ENCODE measurements around the gene COL20A1. TPM values are rescaled to one million over a fixed set of nuclear protein-coding genes. Genes with fewer than 3 reads are reported as not detected.

COL20A1 gene
- total and polyA plus RNA-seq, 4 donors = 0.06 to 0.09 TPM; not detected in 2

DNA sequence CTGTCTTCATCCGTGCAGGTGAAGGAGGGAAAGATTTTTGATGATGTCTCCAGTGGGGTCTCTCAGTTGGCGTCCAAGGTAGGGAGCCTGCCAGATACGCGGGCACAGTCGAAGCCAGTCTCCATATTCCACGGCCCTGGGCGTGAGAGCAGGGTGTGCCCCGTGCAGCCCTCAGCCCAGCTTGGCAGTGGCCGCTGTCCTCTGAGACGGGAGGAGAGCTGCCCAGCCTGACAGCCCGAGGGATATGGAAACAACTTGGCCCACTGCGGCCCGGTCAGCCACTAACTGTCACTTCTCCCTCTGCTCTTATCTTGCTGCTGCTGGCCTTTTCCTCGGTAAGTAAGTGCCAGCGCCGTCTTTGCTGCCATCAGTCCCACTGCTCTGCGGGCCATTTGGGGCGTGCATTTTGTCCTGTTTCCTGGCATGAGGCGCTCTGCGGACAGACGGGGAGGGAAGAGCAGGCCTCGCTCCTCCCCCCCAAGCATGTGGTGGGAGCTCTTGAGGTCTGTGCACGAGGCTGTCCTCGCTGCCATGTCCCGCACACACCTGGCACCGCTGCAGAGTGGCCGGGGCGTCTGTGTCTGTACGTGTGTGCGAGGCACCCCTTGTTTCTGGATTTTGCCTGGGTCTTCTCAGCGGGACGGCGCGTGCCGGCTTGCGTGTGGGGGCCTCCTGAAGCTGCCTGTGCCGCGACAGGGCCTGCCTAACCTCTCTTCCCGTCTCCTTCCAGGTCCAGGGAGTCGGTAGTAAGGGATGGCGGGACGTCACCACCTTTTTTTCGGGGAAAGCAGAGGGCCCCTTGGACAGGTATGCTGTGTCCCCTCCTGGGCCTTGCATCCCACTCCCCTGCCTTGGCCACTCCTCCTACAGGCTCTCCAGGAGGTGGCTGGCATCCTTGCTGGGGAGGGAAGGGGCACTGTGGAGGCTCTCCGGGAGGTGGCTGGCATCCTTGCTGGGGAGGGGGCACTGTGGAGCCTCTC lies 7.1 kb upstream of the COL20A1 start:
- DNase-seq (no peak), ATAC-seq (ENCODE audit: insufficient read depth, low FRiP score) (no peak)
- Histone ChIP-seq H3K4me1 (ENCODE audit: control insufficient read depth in 5 of 5, insufficient read depth in 5 of 5, low read length in 5 of 5) (peaks cover 0 to 12% (median 0%) of the 10 kb centered on the region in 5 donors), H3K9ac (ENCODE audit: insufficient read depth in 1 of 2, low read length in 2 of 2) (no peak overlapping the region), H3K36me3 (ENCODE audit: control insufficient read depth in 4 of 4, insufficient read depth in 4 of 4, low read length in 4 of 4) (peaks cover 0 to 72% (median 16%) of the 10 kb centered on the region in 4 donors), H3K27ac (ENCODE audit: low read depth in 1 of 2, low read length in 1 of 2) (no peak overlapping the region), H3K27me3 (ENCODE audit: control insufficient read depth in 3 of 3, insufficient read depth in 3 of 3, low read length in 2 of 3) (no peaks in the 10 kb centered on the region), H3K4me3 (no peak overlapping the region), H3K9me3 (ENCODE audit: control insufficient read depth in 4 of 4, insufficient read depth in 3 of 4, low read length in 3 of 4) (no peaks in the 10 kb centered on the region)
- 96% methylated on average over 43 to 44 of the region's 44 CpGs for WGBS, 2 donors
- TF ChIP-seq, protein P1, sequence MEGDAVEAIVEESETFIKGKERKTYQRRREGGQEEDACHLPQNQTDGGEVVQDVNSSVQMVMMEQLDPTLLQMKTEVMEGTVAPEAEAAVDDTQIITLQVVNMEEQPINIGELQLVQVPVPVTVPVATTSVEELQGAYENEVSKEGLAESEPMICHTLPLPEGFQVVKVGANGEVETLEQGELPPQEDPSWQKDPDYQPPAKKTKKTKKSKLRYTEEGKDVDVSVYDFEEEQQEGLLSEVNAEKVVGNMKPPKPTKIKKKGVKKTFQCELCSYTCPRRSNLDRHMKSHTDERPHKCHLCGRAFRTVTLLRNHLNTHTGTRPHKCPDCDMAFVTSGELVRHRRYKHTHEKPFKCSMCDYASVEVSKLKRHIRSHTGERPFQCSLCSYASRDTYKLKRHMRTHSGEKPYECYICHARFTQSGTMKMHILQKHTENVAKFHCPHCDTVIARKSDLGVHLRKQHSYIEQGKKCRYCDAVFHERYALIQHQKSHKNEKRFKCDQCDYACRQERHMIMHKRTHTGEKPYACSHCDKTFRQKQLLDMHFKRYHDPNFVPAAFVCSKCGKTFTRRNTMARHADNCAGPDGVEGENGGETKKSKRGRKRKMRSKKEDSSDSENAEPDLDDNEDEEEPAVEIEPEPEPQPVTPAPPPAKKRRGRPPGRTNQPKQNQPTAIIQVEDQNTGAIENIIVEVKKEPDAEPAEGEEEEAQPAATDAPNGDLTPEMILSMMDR (IDR thresholded peaks at IDR 0.05; ENCODE audit: control extremely low read depth, extremely low read depth) = no peak

DNA sequence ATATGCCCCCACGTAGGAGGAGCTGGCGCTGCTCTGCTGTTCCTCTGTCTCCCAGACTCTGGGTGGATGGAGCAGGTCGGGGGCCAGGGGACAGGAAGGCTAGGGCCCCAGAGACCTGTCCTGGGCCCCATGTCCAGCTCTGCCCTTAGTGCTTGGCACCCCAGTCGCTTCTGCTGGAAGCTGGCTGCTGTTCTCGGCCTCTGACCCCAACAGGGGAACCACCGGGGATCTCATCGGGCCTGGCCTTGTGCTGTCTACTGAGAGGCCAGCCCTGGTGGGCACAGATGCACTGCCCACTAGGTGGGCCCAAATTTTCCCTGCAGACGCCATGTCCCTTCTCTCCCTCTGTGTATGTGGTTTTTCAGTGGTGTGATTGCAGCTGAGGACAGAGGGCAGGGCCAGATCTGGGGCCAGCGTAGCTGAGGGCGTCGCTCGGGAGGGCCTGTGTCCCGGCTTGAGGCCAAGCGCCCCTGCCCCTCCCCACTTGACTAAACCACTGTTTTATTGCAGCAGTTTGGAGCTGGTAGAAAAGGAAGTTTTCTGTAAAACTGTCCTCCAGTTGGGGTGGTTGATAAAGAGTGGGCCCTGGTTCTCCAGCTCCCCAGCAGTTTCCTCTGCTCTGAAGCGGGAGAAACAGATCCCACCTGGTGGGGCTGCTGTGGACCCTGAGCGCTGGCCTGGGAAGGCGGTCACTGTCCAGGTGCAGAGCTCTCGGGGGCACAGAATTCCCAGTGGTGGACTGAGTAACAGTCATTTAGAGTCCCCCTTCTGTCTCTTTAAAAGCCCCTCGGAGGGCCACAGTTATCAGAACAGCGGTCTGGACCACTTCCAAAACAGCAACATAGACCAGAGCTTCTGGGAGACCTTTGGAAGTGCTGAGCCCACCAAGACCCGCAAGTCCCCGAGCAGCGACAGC lies 5.9 kb upstream of the COL20A1 start:
- Histone ChIP-seq H3K4me1 (ENCODE audit: control insufficient read depth in 5 of 5, insufficient read depth in 5 of 5, low read length in 5 of 5) (peaks cover 0 to 13% (median 0%) of the 10 kb centered on the region in 5 donors), H3K27ac (ENCODE audit: low read depth in 1 of 2, low read length in 1 of 2) (no peak overlapping the region), H3K36me3 (ENCODE audit: control insufficient read depth in 4 of 4, insufficient read depth in 4 of 4, low read length in 4 of 4) (peaks cover 0 to 62% (median 14%) of the 10 kb centered on the region in 4 donors), H3K4me3 (no peak overlapping the region), H3K27me3 (ENCODE audit: control insufficient read depth in 3 of 3, insufficient read depth in 3 of 3, low read length in 2 of 3) (no peaks in the 10 kb centered on the region), H3K9ac (ENCODE audit: insufficient read depth in 1 of 2, low read length in 2 of 2) (no peak overlapping the region), H3K9me3 (ENCODE audit: control insufficient read depth in 4 of 4, insufficient read depth in 3 of 4, low read length in 3 of 4) (no peaks in the 10 kb centered on the region)
- TF ChIP-seq, protein P1 (IDR thresholded peaks at IDR 0.05; ENCODE audit: control extremely low read depth, extremely low read depth) = no peak
- WGBS, 2 donors = 87 to 90% methylated on average over 22 to 23 of the region's 23 CpGs
- DNase-seq (peak in 1 of 3 donors; percentile 43), ATAC-seq (ENCODE audit: insufficient read depth, low FRiP score) (no peak)

DNA sequence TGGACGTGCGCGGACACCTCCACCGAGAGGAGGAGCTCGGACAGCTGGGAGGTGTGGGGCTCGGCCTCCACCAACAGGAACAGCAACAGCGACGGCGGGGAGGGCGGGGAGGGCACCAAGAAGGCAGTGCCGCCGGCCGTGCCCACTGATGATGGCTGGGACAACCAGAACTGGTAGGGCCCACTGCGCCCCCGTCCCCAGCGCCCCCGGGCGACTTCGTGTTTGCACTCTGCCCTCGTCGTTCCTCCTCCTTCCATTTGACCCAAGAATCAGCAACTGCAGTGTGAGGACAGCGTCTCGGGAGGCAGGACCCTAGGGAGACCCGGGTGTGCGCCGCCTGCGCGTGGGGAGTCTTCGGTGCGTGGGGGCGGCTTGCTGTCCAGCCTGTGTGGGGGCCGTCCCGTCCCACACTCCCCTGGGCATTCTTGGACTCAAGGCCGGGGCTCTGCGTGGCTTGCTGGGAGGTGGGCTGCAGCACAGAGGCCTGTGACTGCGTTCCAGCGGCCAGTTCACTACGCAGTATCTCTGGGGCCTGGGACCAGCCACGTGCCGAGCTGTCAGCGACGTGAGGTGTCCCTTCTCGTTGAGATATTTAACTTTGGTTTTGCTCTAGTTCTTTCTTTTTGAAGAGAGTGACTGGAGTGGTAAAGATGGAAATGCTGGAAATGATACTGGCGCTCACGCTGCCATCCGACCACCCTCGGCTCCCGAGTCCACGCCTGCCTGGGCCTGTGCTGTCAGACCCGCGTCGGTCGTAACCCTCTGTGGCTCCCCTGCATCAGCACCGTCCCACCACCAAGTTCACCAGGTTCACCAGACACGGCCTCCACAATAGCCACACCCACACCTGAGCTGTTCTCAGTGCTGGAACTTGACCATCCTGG lies 5.0 kb upstream of the COL20A1 start:
- H3K4me3 ChIP-seq = no peak overlapping the region
- H3K27ac ChIP-seq (ENCODE audit: low read depth in 1 of 2, low read length in 1 of 2) = no peak overlapping the region
- TF ChIP-seq, protein P1 (IDR thresholded peaks at IDR 0.05; ENCODE audit: control extremely low read depth, extremely low read depth) = no peak
- no peaks in the 10 kb centered on the region for H3K9me3 ChIP-seq (ENCODE audit: control insufficient read depth in 4 of 4, insufficient read depth in 3 of 4, low read length in 3 of 4)
- ATAC-seq (ENCODE audit: insufficient read depth, low FRiP score) (no peak), DNase-seq (no peak)
- peaks cover 0 to 13% (median 0%) of the 10 kb centered on the region in 5 donors for H3K4me1 ChIP-seq (ENCODE audit: control insufficient read depth in 5 of 5, insufficient read depth in 5 of 5, low read length in 5 of 5)
- H3K36me3 ChIP-seq (ENCODE audit: control insufficient read depth in 4 of 4, insufficient read depth in 4 of 4, low read length in 4 of 4) = peaks cover 0 to 54% (median 12%) of the 10 kb centered on the region in 4 donors
- 93 to 95% methylated on average over 55 of the region's 55 CpGs for WGBS, 2 donors
- peaks cover 0 to 2% (median 0%) of the 10 kb centered on the region in 3 donors for H3K27me3 ChIP-seq (ENCODE audit: control insufficient read depth in 3 of 3, insufficient read depth in 3 of 3, low read length in 2 of 3)
- no peak overlapping the region for H3K9ac ChIP-seq (ENCODE audit: insufficient read depth in 1 of 2, low read length in 2 of 2)
